ENCODE data around the gene BMP3.
A peak's percentile ranks its signal among the peaks of the same experiment; 100 is the strongest.
"Not testable (repeated sequence)": the region's sequence is repeated elsewhere in the genome, so short reads cannot be mapped to it uniquely, and the experiment has no call there.

Gene BMP3, protein sequence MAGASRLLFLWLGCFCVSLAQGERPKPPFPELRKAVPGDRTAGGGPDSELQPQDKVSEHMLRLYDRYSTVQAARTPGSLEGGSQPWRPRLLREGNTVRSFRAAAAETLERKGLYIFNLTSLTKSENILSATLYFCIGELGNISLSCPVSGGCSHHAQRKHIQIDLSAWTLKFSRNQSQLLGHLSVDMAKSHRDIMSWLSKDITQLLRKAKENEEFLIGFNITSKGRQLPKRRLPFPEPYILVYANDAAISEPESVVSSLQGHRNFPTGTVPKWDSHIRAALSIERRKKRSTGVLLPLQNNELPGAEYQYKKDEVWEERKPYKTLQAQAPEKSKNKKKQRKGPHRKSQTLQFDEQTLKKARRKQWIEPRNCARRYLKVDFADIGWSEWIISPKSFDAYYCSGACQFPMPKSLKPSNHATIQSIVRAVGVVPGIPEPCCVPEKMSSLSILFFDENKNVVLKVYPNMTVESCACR

DNA sequence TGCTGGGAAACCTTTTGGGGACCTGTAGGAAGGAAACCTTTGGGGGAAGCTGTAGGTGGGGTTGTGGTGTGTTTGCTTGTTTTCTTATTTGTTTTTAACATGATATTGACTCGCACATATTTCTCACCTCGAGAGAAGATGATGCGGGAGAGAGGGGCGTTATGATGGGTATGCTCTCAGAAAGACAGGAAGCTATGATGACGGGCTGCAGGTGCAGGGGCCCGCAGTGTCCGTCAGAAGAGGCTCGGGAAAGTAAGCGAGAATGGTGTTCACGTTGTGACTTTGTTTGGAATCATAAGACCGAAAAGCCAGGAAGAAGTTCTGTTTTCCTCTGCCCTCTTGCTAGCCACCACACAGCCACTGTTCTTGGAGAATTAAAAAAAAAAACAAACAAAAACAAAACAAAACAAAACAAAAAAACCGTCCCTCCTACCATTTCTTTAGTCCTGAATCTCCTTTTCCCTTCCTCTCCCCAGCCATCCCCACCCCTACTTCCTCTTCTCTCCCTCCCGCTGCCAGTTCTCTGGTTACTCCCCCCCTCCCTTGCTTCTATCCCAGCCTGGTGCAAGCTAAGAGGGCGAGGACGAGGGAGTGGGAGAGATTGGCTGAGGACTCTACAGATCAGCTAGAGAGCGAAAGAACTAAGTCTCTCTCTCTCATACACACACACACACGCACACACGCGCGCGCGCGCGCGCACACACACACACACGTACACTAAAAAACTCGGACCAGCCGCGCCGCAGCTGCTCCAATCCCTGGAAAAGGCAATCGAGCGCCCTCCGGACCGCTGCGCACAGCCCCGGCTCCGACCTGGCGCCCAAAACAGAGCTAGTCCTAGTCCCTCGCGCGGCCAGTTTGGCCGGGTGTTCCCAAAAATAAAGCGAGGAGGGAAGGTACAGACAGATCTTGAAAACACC lies at the start of gene BMP3:
TSS of gene BMP3 (plus strand) at position 648 of the 920 bp plus-strand sequence. CDS start 577 bp downstream, outside the sequence.
- DNase-seq = peak in 1 of 2 experiments; percentile 44

DNA sequence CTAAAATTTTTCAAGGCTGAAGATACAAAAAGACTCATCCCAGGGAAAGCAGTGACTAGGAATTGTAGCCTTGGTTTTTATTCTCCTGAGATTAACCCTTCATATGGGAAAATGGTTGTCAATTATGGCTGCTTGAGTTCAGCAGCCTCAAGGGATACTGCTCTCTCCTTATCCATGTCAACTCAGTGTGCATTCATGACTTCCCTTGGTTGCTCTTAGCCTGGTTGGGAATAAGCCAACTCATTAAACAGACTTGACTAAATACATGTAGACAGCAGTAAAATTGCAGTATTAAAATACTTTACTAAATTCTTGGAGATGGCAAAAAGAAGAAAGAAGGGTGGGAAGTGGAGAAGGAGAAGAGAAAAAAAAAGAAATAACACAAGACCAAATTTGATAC lies 44.5 kb upstream of the BMP3 start:
- no peak for DNase-seq

DNA sequence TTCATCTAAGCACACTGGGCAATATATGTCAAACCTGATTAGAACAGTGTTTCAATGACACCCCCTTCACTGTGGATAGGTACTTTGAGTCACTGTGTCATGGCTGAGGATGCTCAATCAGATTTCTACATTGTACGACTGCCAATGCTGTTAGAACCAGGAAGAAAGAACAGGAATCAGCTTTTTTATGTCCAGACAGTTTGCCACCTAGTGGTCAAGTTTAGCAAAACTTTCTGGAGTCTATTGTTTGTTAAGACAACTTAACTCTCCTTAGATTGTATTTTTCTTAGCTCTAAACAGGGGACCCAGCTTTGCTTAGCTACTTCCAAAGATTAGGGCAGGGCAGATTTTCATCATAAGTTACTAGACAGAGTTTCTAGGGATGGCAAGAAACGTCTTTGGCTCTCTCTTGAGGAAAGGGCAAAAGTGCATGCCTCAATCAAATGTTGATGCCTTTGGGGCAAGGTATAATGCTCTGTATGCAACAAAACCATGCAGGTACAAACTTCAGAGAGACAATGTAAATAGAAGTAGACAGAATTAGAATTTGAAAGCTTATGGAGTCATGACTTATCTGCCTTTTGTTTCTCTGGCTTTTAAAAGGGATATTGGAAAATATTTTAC lies 40.5 kb upstream of the BMP3 start:
- DNase-seq = peak; percentile 5 to 40

DNA sequence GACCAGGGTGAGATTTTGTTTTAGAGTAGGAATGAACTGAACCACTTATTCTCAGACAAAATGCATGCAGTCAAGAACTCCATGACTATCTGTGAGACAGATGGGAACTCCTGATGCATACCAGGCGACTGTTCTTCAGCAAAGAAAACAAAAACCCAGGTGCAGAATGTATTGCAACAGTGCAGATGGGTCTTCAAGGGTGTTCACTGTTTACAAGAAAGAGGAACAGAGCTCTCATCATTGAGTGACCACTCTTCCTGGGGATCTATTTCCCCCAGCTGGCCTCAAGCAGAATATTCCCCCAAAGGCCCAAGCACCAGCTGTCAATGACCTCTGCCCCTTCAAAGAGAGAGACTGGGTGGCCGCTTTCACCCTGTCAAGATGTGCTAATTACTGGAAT lies 39.7 kb upstream of the BMP3 start:
- DNase-seq = peak; percentile 0 to 42

DNA sequence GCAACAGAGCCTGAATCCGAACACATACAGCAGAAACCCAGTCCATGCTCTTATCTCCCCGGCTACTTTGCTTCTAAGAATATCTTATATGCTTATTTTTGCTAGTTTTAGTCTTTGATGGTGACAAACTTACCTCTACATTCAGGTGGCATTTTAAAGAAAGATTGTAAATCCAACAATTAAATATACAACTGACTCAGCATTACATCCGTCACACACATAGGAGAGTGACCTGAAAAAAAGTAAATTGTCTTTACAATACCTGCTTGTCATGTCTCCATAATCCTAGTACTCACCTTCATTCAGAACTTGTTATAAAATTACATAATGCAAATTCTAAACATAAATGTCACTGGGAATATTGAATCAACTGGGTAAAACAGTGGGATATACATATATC lies 30.6 kb upstream of the BMP3 start:
- DNase-seq = no peak

DNA sequence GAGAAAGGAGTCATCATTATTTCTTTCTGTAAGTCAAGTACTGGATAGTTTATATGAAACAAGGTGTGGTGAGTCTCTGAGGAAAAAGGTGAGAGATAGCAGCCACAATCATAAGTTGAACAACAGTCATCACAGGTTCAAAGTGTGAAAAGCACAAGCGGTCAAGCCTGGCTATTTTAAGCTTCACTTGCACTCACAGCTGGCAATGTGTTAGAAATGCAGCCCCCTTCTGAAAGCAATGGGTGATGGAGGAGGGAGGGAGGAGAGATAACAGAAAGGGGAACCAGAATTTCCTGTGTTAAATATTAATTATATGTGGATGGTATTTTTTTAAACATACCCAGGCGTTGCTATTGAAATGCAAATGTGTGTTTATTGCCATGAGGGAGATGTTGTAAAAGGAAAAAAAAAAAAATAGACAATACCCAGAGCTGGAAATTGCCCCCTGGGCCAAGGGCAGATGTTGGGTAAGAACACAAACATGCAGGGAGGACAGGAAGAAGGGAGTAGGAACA lies 26.9 kb upstream of the BMP3 start:
- DNase-seq = no peak

DNA sequence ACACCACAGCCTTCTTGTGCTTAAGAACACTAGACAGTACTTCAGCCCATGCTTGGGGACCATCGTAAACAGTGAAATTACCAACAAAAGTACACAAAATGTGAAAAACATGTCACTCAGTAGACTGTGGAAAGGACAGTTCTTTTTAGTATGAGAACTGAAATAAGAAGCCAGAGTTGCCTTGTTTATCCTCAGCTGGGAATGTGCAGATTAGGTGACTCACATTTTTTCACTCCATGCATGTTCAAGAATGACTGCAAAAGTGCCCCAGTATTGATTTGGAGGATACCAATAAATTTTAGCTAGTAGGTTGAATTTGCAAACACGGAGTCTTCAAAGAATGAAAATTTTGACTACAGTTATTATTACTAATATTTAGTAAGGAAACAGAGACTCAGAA lies 23.1 kb upstream of the BMP3 start:
- DNase-seq = no peak

DNA sequence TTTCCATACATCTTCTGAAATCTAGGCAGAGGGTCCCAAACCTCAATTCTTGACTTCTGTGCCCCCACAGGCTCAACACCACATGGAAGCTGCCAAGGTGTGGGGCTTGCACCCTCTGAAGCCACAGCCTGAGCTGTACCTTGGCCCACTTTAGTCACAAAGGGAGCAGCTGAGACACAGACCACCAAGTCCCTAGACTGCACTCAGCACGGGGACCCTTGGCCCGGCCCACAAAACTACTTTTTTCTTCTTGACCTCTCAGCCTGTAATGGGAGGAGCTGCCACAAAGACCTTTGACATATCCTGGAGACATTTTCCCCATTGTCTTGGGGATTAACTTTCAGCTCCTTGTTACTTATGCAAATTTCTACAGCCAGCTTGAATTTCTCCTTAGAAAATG lies 13.9 kb upstream of the BMP3 start:
- DNase-seq = not testable (repeated sequence)

DNA sequence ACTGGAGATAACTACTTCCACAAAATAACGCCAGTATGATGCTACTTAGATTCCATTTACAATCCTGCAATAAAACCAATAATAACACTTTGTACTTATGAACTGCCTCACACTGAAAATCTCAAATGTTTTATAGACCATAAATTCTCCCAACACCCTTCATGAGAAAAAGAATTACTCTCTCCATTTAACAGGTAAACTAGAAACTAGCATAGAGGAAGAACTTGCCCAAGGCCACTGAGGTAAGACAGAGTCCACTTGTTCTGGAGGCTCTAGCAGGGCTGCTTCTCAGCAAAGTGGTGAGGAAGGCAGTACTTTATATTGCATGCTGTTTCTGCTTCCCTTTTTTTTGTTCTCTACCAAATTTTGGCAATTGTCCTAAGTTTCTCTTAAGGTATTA lies 11.5 kb upstream of the BMP3 start:
- DNase-seq = no peak

DNA sequence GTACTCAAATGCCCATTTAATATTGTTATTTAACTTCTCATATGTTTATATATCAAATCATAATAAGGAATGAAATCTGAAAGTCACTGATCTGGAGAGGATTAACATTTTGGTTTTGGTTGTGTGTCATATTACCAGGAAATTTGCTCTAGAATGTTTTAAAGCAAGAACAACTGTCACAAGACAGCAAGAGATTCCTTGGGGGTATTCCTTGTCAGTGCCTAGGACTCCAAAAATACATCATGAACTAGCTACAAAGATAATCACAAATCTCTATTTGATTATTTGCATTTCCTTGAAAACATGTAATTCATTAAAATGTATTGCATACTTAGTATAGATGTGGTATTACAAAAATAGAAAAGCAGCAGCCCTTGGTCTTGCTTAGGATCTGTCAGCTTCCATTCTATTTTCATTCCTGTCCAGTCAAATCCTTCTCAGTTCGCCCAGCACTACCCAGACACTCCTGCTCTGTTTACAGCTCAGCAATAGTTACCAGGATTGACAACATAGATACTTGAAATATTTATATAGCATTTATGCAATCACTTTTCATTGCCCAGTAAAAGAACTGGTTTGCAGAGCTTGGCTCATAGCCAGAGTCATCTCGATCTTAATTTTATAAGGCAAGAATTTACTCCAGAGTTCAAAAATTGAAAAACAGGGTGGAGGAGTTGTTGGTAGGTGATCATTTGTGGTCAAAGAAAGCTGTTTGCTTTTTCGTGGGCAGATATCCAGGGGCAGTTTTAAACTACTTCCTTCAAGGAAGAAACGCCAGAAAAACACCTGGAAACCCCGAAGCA lies 9.2 kb upstream of the BMP3 start:
- no peak for DNase-seq

DNA sequence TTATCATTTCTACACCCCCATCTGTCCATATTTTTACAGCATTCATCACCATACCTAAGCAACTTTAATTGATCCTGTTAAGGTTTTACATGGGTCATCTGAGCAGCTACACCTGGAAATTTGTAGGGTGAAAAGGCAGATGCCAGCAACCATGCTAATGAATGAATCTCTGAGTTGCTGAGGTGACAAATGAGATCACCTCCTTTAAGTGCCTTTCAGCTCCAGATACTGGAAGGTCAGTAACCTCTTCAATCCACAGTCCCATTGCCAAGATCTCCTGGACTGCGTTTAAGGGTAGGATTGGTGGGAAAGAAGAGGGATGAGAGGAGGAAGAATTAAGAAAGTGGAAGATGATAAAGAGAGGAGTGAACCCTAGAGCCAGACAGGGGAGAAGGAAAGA lies 8.5 kb upstream of the BMP3 start:
- DNase-seq = no peak

DNA sequence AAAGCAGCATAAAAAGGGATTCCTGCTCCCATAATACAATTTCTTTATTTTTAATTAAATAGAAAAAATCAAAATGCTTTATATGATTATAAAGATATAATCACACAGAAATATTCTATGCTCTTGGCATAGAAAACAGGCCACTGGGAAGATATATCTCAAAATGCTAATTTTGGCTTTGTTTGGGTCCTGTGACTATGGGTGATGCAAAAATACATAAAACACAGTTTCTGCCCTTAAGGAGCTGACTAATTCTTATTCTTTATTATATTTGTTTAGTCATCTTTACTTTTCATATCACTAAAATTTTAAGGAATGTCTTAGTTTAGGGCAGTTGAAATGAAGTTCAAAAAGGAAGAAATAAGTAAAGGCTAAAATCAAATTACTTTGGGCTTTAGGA lies 7.0 kb upstream of the BMP3 start:
- DNase-seq = no peak

DNA sequence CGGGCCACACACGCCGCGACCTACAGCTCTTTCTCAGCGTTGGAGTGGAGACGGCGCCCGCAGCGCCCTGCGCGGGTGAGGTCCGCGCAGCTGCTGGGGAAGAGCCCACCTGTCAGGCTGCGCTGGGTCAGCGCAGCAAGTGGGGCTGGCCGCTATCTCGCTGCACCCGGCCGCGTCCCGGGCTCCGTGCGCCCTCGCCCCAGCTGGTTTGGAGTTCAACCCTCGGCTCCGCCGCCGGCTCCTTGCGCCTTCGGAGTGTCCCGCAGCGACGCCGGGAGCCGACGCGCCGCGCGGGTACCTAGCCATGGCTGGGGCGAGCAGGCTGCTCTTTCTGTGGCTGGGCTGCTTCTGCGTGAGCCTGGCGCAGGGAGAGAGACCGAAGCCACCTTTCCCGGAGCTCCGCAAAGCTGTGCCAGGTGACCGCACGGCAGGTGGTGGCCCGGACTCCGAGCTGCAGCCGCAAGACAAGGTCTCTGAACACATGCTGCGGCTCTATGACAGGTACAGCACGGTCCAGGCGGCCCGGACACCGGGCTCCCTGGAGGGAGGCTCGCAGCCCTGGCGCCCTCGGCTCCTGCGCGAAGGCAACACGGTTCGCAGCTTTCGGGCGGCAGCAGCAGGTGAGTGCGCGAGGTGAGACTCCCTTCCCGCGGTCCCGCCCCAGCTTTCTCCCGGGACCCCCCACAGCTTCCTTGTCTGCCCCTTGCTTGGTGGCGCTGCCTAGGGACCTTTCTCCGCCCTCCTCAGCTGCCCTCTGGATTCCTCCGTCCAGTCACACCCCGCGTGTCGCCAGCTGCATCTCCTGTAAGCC lies 678 bp downstream of the BMP3 start:
- peak in 1 of 2 experiments; percentile 38 for DNase-seq

DNA sequence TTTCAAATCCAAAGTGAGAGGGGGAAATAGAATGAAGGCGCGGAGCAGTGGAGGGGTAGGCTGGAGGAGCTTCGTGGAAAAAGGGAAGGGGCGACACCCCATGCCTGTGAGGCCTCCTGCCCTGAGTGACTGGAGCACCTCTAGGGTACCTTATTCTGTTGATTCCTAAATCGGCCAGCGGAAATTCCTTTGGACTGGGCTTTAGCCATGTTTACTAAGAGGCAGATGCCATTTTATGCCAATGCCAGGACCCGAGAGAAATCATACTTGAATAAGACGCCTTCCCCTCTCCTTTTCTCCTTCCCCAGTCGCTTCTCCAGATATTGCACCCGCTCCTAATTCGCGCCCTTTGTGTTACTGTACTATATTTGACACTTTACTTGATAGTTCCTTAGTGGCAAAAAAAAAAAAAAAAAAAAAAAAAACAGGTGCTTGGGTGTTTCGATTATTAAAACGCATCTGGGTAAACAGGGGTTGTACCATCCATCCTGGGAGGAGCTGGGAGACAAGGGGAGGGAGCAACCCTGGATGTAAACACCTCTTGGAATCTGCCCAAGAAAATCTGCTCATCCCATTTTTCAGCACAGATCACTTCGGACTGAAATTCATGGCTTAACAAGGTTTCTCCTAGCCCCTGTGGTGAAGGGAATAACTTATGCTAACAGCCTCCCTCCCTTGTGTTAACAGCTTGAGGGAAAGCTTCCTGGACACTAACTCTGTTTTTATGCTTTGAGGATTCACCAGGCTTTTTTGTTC lies 1.5 kb downstream of the BMP3 start:
- no peak for DNase-seq

DNA sequence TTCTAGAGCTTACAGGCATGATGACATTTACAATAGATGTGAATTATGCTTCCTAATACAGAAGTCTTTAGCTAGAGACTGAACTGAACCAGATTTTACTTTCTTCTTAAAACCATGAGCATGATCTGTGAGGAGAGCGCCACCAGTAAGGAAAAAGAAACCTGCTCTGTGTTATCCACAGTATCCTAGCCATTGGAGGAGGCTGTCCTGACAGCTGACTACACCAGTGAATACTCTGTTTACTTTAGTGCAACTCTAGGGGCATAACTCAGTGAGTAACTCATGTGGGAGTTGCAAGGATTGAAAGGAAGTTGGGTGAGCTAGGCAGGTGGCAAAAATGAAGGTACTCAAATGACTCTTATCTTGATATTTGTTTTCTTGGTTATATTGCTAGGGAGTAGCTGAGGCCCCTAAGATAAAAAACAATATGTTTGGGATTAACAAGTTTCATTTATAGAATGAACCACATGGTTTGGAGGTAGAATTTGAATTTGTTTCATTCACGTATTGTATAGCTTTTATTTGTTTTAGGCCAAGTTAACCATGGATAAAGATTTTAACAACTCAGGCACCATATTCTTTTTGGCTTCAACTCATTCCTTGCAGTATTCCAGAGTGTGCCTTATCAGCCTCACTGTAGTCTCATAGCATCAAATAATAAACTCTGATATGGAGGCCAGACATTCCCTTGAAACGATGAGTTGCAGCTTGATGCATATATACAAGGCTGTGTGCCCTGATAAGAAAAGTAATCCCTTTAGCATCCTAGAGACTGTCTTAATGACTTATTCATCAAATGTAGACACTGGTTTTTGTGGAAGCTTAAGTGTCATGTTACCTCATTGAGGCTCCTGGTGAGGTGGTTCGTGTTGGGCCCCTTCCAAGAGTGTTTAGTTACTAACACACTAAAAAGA lies 2.5 kb downstream of the BMP3 start:
- peak in 1 of 2 experiments; percentile 37 for DNase-seq

DNA sequence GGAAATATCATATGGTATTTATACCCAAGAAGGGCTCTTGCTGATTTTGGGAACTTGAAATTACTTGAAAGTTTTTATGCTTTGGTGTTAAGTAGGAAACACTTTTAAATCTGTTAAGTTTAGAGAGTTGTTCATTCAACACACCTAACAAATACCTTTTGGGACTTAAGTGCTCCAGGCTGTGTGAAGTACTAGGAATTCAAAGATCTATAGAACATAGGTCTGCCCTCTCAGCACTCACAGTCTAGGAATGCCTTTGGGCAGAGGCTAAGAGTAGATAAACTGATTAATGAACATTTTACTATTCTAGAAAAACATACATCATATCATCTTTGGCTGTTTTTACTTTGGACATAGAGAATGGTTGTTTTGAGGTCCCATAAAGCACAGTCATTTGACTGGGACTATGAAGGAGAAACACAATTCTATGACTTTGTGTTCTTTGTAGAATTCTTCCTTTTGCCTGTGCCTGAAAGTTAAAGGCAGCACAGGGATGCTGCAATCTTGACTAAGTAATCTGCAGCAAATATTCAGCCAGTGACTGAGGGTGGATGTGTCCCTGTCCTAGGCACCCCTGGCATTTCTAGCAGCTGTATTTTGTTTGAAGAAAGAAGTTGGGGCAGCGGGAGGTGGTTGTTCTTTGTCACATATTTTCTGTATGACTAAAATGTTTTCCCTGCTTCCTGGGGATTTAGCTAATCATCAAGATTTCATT lies 8.3 kb downstream of the BMP3 start:
- no peak for DNase-seq

DNA sequence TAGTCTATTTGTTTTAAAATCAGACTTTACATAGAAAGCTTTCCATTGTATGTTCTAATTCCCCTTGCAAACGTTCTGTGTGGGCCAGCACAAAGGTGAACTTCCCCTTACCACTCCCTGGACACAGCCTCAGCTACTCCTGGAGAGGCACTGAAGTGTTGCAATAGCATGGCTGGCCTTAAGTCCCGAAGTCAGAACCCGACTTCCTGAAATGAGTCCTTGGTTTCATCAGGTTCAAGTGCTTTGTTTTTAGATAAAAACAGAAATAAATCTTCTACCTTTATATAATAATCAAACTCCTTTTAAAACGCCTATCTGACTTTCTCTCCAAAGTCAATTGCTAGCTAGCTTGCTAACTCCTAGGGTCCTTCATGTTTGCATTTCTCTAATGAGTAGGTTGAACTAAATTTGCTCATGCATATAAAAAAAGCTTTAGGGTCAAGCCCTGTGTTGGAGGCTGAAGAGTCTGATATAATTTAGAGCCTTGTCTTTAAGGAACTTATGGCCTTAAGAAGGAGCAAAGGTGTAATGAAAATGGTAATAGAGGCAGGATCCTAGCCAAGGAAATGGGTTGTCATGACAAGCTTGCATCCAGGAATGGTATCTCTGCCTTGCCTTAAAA lies 9.0 kb downstream of the BMP3 start:
- no peak for DNase-seq

DNA sequence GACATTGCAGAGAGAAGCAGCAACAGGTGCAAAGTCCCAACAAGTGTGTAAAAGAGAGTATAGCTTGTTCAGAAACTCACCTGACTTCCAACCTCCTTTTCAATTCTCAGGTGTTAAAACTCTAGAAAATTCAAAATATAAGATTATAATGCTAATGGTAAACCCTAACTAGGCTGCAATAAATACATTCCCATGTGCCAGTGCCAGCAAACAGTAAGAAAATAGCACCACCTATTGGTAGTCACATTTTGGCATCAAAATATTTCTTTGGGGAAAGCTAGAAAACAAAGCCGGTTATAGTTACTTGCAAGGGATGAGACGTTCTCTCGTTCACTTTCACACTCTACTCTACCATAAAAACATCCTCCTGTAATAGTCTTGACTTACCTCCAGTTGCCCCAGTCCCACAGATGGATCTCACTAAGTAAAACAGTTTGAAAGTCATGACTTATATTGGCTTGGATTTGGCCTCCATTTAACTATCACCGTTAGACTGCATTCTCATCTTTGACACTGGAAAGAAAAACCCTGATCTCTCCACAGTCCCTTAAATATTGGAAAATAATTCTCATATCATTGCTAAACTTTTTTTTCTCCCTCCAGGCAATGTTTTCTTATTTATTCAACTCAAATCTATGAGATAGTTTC lies 9.6 kb downstream of the BMP3 start:
- peak; percentile 3 to 26 for DNase-seq
